Measurements from ENCODE around the gene MUC21. TPM values are rescaled to one million over a fixed set of nuclear protein-coding genes. Genes with fewer than 3 reads are reported as not detected.
A peak's percentile ranks its signal among the peaks of the same experiment; 100 is the strongest.

The MUC21 gene
- total and polyA plus RNA-seq, 2 donors from 2014 or later: not detected

DNA sequence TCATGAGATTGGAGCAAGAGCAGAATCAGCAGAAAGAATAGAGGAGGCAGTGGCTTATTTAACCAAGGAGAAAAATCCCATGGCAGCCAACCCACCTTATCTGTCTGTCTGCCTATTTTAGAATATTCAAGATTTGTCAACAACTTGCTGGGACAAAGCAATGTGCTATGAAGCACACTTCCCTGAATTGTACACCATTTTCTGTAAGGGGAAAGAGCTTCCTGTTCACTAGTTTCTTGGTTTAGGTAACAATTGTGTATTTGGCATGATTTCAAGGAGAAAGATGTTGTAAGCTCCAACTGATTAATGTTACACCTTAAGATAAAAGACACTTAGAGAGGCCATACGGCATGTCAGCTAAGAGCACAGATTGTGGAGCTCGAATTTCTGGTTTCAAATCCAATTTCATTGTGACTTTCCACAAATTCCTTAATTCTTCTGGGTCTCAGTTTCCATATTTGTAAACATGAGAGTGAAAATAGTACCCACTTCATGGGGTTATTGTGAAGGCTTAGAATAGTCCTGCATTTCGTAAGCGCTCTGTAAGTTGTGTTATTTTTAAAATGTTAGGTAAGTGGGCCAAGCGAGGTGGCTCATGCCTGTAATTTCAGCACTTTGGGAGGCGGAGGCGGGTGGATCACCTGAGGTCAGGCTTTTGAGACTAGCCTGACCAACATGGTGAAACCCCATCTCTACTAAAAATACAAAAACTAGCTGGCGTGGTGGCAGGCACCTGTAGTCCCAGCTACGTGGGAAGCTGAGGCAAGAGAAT lies 21.9 kb downstream of the MUC21 start:
- TF ChIP-seq, protein P1, sequence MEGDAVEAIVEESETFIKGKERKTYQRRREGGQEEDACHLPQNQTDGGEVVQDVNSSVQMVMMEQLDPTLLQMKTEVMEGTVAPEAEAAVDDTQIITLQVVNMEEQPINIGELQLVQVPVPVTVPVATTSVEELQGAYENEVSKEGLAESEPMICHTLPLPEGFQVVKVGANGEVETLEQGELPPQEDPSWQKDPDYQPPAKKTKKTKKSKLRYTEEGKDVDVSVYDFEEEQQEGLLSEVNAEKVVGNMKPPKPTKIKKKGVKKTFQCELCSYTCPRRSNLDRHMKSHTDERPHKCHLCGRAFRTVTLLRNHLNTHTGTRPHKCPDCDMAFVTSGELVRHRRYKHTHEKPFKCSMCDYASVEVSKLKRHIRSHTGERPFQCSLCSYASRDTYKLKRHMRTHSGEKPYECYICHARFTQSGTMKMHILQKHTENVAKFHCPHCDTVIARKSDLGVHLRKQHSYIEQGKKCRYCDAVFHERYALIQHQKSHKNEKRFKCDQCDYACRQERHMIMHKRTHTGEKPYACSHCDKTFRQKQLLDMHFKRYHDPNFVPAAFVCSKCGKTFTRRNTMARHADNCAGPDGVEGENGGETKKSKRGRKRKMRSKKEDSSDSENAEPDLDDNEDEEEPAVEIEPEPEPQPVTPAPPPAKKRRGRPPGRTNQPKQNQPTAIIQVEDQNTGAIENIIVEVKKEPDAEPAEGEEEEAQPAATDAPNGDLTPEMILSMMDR (IDR thresholded peaks at IDR 0.05; ENCODE audit: borderline replicate concordance, extremely low read depth, insufficient read depth): no peak
- H3K9ac ChIP-seq (ENCODE audit: low read length in 3 of 3): no peak overlapping the region
- FAIRE-seq: no peak
- no peaks in the 10 kb centered on the region for H3K36me3 ChIP-seq (ENCODE audit: control insufficient read depth in 2 of 3, insufficient read depth in 3 of 3, low read length in 3 of 3)
- H3K4me1 ChIP-seq (ENCODE audit: control insufficient read depth in 2 of 3, insufficient read depth in 2 of 3, low read depth in 1 of 3, low read length in 3 of 3): no peaks in the 10 kb centered on the region
- DNase-seq: no peak
- no peak overlapping the region for H3K4me3 ChIP-seq (ENCODE audit: low read length in 3 of 3)
- H3K27me3 ChIP-seq (ENCODE audit: control insufficient read depth, insufficient read depth, low read length): no peaks in the 10 kb centered on the region
- H3K27ac ChIP-seq (ENCODE audit: low read depth in 2 of 2, low read length in 2 of 2): no peak overlapping the region
- intact Hi-C loops (cut with DNase I): no loop called here
- no peaks in the 10 kb centered on the region for H3K9me3 ChIP-seq (ENCODE audit: control insufficient read depth in 2 of 3, insufficient read depth in 1 of 3, low read length in 3 of 3)

DNA sequence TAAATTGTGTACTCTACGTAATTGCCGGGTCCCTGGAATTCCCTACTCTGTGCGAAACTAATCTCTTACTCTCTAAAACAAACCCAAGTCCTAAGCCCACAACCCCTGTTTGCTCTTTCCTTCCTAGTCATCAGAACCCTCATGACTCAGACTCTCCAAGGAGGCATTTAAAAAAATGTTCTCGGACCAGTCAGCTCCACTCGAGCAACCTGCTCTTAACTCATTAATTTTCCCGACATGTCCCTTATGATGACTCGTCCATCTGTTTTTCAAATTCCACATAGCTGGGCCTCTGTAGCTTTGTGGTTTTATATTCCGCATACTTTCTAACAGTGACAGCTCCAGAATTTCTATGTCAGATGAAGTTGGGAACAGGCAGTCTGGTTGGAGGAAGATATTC lies 24.2 kb downstream of the MUC21 start:
- Histone ChIP-seq H3K36me3 (ENCODE audit: control insufficient read depth in 2 of 3, insufficient read depth in 3 of 3, low read length in 3 of 3) (no peaks in the 10 kb centered on the region), H3K27me3 (ENCODE audit: control insufficient read depth, insufficient read depth, low read length) (no peaks in the 10 kb centered on the region), H3K27ac (ENCODE audit: low read depth in 2 of 2, low read length in 2 of 2) (no peak overlapping the region), H3K9ac (ENCODE audit: low read length in 3 of 3) (no peak overlapping the region), H3K4me1 (ENCODE audit: control insufficient read depth in 2 of 3, insufficient read depth in 2 of 3, low read depth in 1 of 3, low read length in 3 of 3) (no peaks in the 10 kb centered on the region), H3K4me3 (ENCODE audit: low read length in 3 of 3) (no peak overlapping the region), H3K9me3 (ENCODE audit: control insufficient read depth in 2 of 3, insufficient read depth in 1 of 3, low read length in 3 of 3) (no peaks in the 10 kb centered on the region)
- FAIRE-seq (no peak), DNase-seq (peak in 1 of 5 donors; percentile 23)
- intact Hi-C loops (cut with DNase I): no loop called here
- TF ChIP-seq, protein P1 (IDR thresholded peaks at IDR 0.05; ENCODE audit: borderline replicate concordance, extremely low read depth, insufficient read depth): no peak

DNA sequence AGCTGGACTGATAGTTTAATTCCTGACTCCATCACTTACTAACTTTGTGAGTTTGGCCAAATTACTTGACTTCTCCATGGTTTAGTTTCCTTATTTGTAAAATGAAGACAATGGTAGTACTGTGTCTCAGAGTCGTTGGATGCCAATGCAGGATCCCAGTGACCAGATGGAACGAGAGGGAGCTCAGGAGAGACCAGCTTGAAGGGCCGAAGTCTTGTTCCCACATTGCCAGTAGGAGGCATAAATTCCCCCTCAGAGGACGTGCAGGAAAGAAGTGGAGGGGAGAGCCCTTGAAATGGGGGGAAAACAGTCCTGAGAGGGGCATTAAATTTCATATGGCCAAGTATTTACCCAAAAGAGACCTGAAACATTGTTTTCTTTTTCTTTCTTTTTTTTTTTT lies 24.6 kb downstream of the MUC21 start:
- Histone ChIP-seq H3K36me3 (ENCODE audit: control insufficient read depth in 2 of 3, insufficient read depth in 3 of 3, low read length in 3 of 3) (no peaks in the 10 kb centered on the region), H3K9me3 (ENCODE audit: control insufficient read depth in 2 of 3, insufficient read depth in 1 of 3, low read length in 3 of 3) (no peaks in the 10 kb centered on the region), H3K27me3 (ENCODE audit: control insufficient read depth, insufficient read depth, low read length) (no peaks in the 10 kb centered on the region), H3K4me3 (ENCODE audit: low read length in 3 of 3) (no peak overlapping the region), H3K9ac (ENCODE audit: low read length in 3 of 3) (no peak overlapping the region), H3K27ac (ENCODE audit: low read depth in 2 of 2, low read length in 2 of 2) (no peak overlapping the region), H3K4me1 (ENCODE audit: control insufficient read depth in 2 of 3, insufficient read depth in 2 of 3, low read depth in 1 of 3, low read length in 3 of 3) (no peaks in the 10 kb centered on the region)
- DNase-seq (no peak), FAIRE-seq (no peak)
- intact Hi-C loops (cut with DNase I): no loop called here
- TF ChIP-seq, protein P1 (IDR thresholded peaks at IDR 0.05; ENCODE audit: borderline replicate concordance, extremely low read depth, insufficient read depth): no peak

All from kidney (tissue), 14 donors.